ENCODE results near the gene ATP23.

Gene ATP23

DNA sequence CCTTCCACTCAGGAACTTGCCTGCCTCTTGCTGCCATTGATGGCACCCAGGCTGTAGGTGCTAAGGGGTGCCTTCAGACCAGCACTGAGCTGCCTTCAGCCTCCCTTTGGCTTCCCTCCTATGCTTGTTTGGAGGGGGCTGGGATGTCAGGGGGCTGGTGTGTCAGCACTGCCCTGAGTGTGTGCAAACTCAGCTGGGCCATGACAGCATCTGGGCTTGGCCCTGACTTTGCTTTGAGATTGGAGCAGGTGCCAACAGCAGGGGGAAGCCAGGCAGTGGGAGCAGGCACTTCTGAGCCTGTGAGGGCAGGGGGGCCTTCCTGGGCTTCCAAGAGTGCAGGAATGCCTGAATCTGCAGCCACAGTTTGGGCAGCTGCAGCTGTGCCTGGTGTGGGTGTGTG is 56.9 kb downstream of the ATP23 start:
- H3K9me3 Mint-ChIP-seq = peaks cover 8% of the 10 kb centered on the region
- no peak for ATAC-seq (replicated peaks; ENCODE audit: extremely low read depth, poor library complexity, severe bottlenecking)
- H3K36me3 Mint-ChIP-seq (ENCODE audit: insufficient read depth) = no peaks in the 10 kb centered on the region
- H3K27ac Mint-ChIP-seq (ENCODE audit: low read depth) = no peak overlapping the region
- no peak overlapping the region for H3K4me3 Mint-ChIP-seq
- no peaks in the 10 kb centered on the region for H3K4me1 Mint-ChIP-seq
- no peak for DNase-seq (ENCODE audit: low spot score in 2 of 2)
- peaks cover 10% of the 10 kb centered on the region for H3K27me3 Mint-ChIP-seq

DNA sequence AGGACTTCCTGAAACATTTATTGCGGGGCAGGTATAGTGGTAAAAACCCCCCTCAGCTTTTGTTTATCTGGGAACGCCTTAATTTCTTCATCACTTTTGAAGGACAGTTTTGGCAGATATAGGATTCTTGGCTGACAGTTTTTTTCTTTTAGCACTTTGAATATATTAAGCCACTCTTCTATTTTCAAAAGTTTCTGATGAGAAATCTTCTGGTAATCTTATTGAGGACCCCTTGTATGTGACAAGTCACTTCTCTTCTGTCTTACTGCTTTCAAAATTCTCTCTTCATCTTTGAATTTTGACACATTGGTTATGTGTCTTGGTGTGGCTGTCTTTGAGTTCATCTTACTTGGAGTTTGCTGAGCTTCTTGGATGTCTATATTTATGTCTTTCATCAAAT is 59.1 kb downstream of the ATP23 start:
- no peak overlapping the region for H3K27ac Mint-ChIP-seq (ENCODE audit: low read depth)
- ATAC-seq (replicated peaks; ENCODE audit: extremely low read depth, poor library complexity, severe bottlenecking) = no peak
- peaks cover 20% of the 10 kb centered on the region for H3K27me3 Mint-ChIP-seq
- DNase-seq (ENCODE audit: low spot score in 2 of 2) = no peak
- H3K4me1 Mint-ChIP-seq = no peaks in the 10 kb centered on the region
- no peaks in the 10 kb centered on the region for H3K36me3 Mint-ChIP-seq (ENCODE audit: insufficient read depth)
- H3K4me3 Mint-ChIP-seq = no peak overlapping the region
- H3K9me3 Mint-ChIP-seq = peaks cover 8% of the 10 kb centered on the region

DNA sequence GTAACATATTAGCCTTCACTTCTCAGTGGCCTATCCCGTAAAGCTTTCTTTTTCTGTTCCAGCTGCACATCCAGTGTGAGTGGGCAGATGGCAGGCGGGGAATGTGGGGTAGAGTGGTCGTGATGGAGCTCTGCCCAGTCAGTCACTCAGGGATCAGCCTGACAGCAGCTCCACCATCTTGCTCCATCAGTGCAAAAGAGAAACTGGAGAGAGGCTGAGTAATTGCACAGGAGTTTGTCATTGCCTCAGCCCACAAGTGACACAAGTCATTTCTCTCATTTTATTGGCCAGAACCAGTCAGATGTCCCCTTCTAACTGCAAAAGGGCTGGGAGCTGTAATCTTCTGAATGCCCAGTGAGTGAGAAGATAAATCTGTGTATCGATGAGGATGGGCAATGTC is 66.5 kb downstream of the ATP23 start:
- DNase-seq (ENCODE audit: low spot score in 2 of 2) (no peak), ATAC-seq (replicated peaks; ENCODE audit: extremely low read depth, poor library complexity, severe bottlenecking) (no peak)
- H3K4me3 Mint-ChIP-seq = no peak overlapping the region
- H3K36me3 Mint-ChIP-seq (ENCODE audit: insufficient read depth) = no peaks in the 10 kb centered on the region
- H3K27ac Mint-ChIP-seq (ENCODE audit: low read depth) = no peak overlapping the region
- H3K27me3 Mint-ChIP-seq = peaks cover 22% of the 10 kb centered on the region
- no peaks in the 10 kb centered on the region for H3K4me1 Mint-ChIP-seq
- no peaks in the 10 kb centered on the region for H3K9me3 Mint-ChIP-seq

DNA sequence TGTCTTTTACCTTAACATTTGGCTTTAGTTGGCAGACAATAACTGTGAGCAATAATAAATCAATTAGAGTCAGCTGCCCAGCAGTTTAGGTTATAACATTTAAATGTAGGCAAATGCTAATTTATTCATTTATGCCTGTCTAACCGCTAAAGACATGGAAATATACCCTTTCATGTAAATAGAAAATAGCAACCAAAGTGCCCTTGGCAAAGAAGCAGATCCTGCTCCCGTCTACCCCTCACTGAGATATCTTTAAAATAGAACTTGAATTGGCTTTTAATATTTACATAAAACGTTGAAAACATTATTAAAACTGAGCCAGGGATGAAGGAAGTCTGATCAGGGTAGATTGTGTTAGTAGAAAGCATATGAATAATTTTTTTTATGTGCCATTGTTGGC is 67.3 kb downstream of the ATP23 start:
- DNase-seq (ENCODE audit: low spot score in 2 of 2) = no peak
- no peaks in the 10 kb centered on the region for H3K4me1 Mint-ChIP-seq
- no peak overlapping the region for H3K27ac Mint-ChIP-seq (ENCODE audit: low read depth)

More for the DNA sequence above, 67.3 kb downstream of the ATP23 start:
- H3K36me3 Mint-ChIP-seq (ENCODE audit: insufficient read depth) = no peaks in the 10 kb centered on the region
- H3K27me3 Mint-ChIP-seq = peaks cover 21% of the 10 kb centered on the region
- no peak for ATAC-seq (replicated peaks; ENCODE audit: extremely low read depth, poor library complexity, severe bottlenecking)
- H3K4me3 Mint-ChIP-seq = no peak overlapping the region
- H3K9me3 Mint-ChIP-seq = no peaks in the 10 kb centered on the region
